WTC11 (cell line): Measurements from ENCODE around the gene DNMT3A. TPM values are rescaled to one million over a fixed set of nuclear protein-coding genes. Genes with fewer than 3 reads are reported as not detected.
"Not testable (repeated sequence)": the region's sequence is repeated elsewhere in the genome, so short reads cannot be mapped to it uniquely, and the experiment has no call there.

Experiments used
- ATAC-seq: fragments of 200-7000 bp; cut with Tn5 transposase; 2 replicates; pipeline ENCODE4 v1.10.0; 2021; ENCODE audit warnings: mild to moderate bottlenecking, moderate library complexity
- CTCF ChIA-PET: fragments of 300-600 bp; sonication (Branson Sonifier 250); formaldehyde crosslinking; loops from one replicate; lab custom pipeline; 2021; ENCODE audit warnings: antibody characterized with exemption; lab: Charles Lee
- POLR2A ChIA-PET: fragments of 350-600 bp; sonication (Branson Sonifier 250); formaldehyde crosslinking; loops from one replicate; lab custom pipeline; 2021; ENCODE audit warnings: antibody characterized with exemption; lab: Charles Lee
- DNase-seq: peaks from one replicate; pipeline ENCODE4 v3.0.0; 2021; ENCODE audit warnings: low spot score
- H3K27ac Mint-ChIP-seq: 2 replicates; pipeline ENCODE4 v1.8.0; 2021; ENCODE audit warnings: mixed read lengths
- H3K27me3 Mint-ChIP-seq: 2 replicates; pipeline ENCODE4 v1.8.0; 2021; ENCODE audit warnings: low read depth, mild to moderate bottlenecking, moderate library complexity, mixed read lengths
- H3K36me3 Mint-ChIP-seq: 2 replicates; pipeline ENCODE4 v1.8.0; 2021; ENCODE audit warnings: mixed read lengths
- H3K4me1 Mint-ChIP-seq: 2 replicates; pipeline ENCODE4 v1.8.0; 2022; ENCODE audit warnings: mixed read lengths
- H3K4me3 Mint-ChIP-seq: 2 replicates; pipeline ENCODE4 v1.8.0; 2021; ENCODE audit warnings: mild to moderate bottlenecking, moderate library complexity, mixed read lengths
- H3K9me3 Mint-ChIP-seq: 2 replicates; pipeline ENCODE4 v1.8.0; 2021; ENCODE audit warnings: mixed read lengths
- ATF6 ChIP-seq: sonication (generic); formaldehyde crosslinking; IDR thresholded peaks from 2 replicates; pipeline ENCODE4 v1.8.1; 2023; ENCODE audit warnings: mild to moderate bottlenecking, missing genetic modification reagents
- E2F4 ChIP-seq: sonication (generic); formaldehyde crosslinking; IDR thresholded peaks from 2 replicates; pipeline ENCODE4 v1.8.1; 2022; ENCODE audit warnings: low read depth, mild to moderate bottlenecking, moderate library complexity, missing genetic modification reagents, borderline replicate concordance
- ESRRA ChIP-seq: sonication (generic); formaldehyde crosslinking; IDR thresholded peaks from 2 replicates; pipeline ENCODE4 v1.8.1; 2022; ENCODE audit warnings: mild to moderate bottlenecking, missing genetic modification reagents, borderline replicate concordance
- ETV6 ChIP-seq: sonication (generic); formaldehyde crosslinking; IDR thresholded peaks from 2 replicates; pipeline ENCODE4 v1.8.1; 2022; ENCODE audit warnings: mild to moderate bottlenecking, missing genetic modification reagents
- FOXK1 ChIP-seq: sonication (generic); formaldehyde crosslinking; IDR thresholded peaks from 2 replicates; pipeline ENCODE4 v1.8.0; 2022; ENCODE audit warnings: mild to moderate bottlenecking, moderate library complexity, missing genetic modification reagents
- FOXP1 ChIP-seq: sonication (generic); formaldehyde crosslinking; IDR thresholded peaks from 2 replicates; pipeline ENCODE4 v1.8.0; 2022; ENCODE audit warnings: missing genetic modification reagents, mild to moderate bottlenecking, moderate library complexity, borderline replicate concordance
- GABPB1 ChIP-seq: sonication (generic); formaldehyde crosslinking; IDR thresholded peaks from 2 replicates; pipeline ENCODE4 v1.8.1; 2023; ENCODE audit warnings: mild to moderate bottlenecking, missing genetic modification reagents
- JUN ChIP-seq: sonication (generic); formaldehyde crosslinking; IDR thresholded peaks from 2 replicates; pipeline ENCODE4 v1.8.0; 2023; ENCODE audit warnings: mild to moderate bottlenecking, missing genetic modification reagents
- MAX ChIP-seq: sonication (generic); formaldehyde crosslinking; IDR thresholded peaks from 2 replicates; pipeline ENCODE4 v1.8.0; 2022; ENCODE audit warnings: mild to moderate bottlenecking, missing genetic modification reagents
- NR1H2 ChIP-seq: sonication (generic); formaldehyde crosslinking; IDR thresholded peaks from 2 replicates; pipeline ENCODE4 v1.9.0; 2021; ENCODE audit warnings: mild to moderate bottlenecking, moderate library complexity, missing genetic modification reagents
- PREB ChIP-seq: sonication (generic); formaldehyde crosslinking; IDR thresholded peaks from 2 replicates; pipeline ENCODE4 v1.8.1; 2022; ENCODE audit warnings: mild to moderate bottlenecking, missing genetic modification reagents, moderate library complexity, borderline replicate concordance
- PRRX2 ChIP-seq: fragments of 250-450 bp; sonication (Bioruptor Pico); IDR thresholded peaks from 2 replicates; pipeline ENCODE4 v1.8.0; 2021; ENCODE audit warnings: mild to moderate bottlenecking
- SMAD4 ChIP-seq: sonication (generic); formaldehyde crosslinking; IDR thresholded peaks from 2 replicates; pipeline ENCODE4 v1.8.0; 2022; ENCODE audit warnings: mild to moderate bottlenecking, missing genetic modification reagents
- SP1 ChIP-seq: sonication (generic); formaldehyde crosslinking; conservative IDR thresholded peaks from 2 replicates; pipeline ENCODE4 v1.8.1; 2022; ENCODE audit warnings: missing genetic modification reagents
- STAT6 ChIP-seq: sonication (generic); formaldehyde crosslinking; conservative IDR thresholded peaks from 2 replicates; pipeline ENCODE4 v1.8.1; 2023; ENCODE audit warnings: mild to moderate bottlenecking, low read depth, missing genetic modification reagents, moderate library complexity
- TEAD4 ChIP-seq: sonication (generic); formaldehyde crosslinking; IDR thresholded peaks from 2 replicates; pipeline ENCODE4 v1.8.0; 2022; ENCODE audit warnings: mild to moderate bottlenecking, missing genetic modification reagents
- ZNF232 ChIP-seq: sonication (generic); formaldehyde crosslinking; IDR thresholded peaks from 2 replicates; pipeline ENCODE4 v1.8.0; 2022; ENCODE audit warnings: mild to moderate bottlenecking, missing genetic modification reagents
- ZNF263 ChIP-seq: sonication (generic); formaldehyde crosslinking; IDR thresholded peaks from 2 replicates; pipeline ENCODE4 v1.8.1; 2022; ENCODE audit warnings: low read depth, mild to moderate bottlenecking, moderate library complexity, missing genetic modification reagents
- ZSCAN18 ChIP-seq: fragments of 250-450 bp; sonication (Bioruptor Pico); IDR thresholded peaks from 2 replicates; pipeline ENCODE4 v2.1.2; 2022; ENCODE audit warnings: mild to moderate bottlenecking, moderate library complexity
- total RNA-seq: library from RNA; stranded (reverse); gene quantifications from 3 replicates; pipeline ENCODE4 v1.2.3, GENCODE V29; 2021

Gene DNMT3A
- total RNA-seq, 1 experiment from 2014 or later: 154 TPM

- TF ChIP-seq PREB (CRISPR knock-in tag) (no peak), ZSCAN18 (CRISPR knock-in tag) (no peak), SMAD4 (CRISPR knock-in tag) (no peak), PRRX2 (CRISPR knock-in tag) (no peak), SP1 (CRISPR knock-in tag) (no peak), TEAD4 (CRISPR knock-in tag) (no peak), MAX (CRISPR knock-in tag) (no peak)
Measured at GRCh38 chr2:25273985-25274535, 67.7 kb downstream of the DNMT3A start (continued).

- DNase-seq, H3K36me3 Mint-ChIP-seq, ATAC-seq, H3K9me3 Mint-ChIP-seq, H3K27me3 Mint-ChIP-seq, H3K27ac Mint-ChIP-seq, H3K4me3 Mint-ChIP-seq: not testable (repeated sequence)
- CTCF ChIA-PET: interaction anchor here (1.1 to 2.4 kb wide), 4 partner anchors 15 to 103 kb away, joined by 3 to 13 read pairs (median 6); no protein-coding TSS in a partner anchor
- peaks cover 55% of the 10 kb centered on the region for H3K4me1 Mint-ChIP-seq
- POLR2A ChIA-PET: interaction anchor here (2.4 kb wide), 1 partner anchor 20 kb away, joined by 6 read pairs; no protein-coding TSS in a partner anchor
Measured at GRCh38 chr2:25272705-25273104, 69.0 kb downstream of the DNMT3A start.

- ChIA-PET CTCF (interaction anchor here (0.8 to 1.6 kb wide), 7 partner anchors 9 to 395 kb away, joined by 3 to 10 read pairs (median 4); no protein-coding TSS in a partner anchor), POLR2A (interaction anchor here (0.7 to 2.1 kb wide), 4 partner anchors 10 to 104 kb away, joined by 3 to 10 read pairs (median 3); no protein-coding TSS in a partner anchor)
- Mint-ChIP-seq H3K27ac (peak overlapping the region; percentile 86), H3K4me3 (no peak overlapping the region), H3K9me3 (no peaks in the 10 kb centered on the region), H3K36me3 (no peaks in the 10 kb centered on the region), H3K4me1 (peaks cover 42% of the 10 kb centered on the region), H3K27me3 (no peaks in the 10 kb centered on the region; the same call in 1 of the 2 replicates)
- DNase-seq (peak; percentile 50), ATAC-seq (peak; percentile 89)
- TF ChIP-seq SP1 (CRISPR knock-in tag): no peak; the same call in 1 of the 2 replicates
- no peak for TF ChIP-seq ESRRA (CRISPR knock-in tag)
- TF ChIP-seq FOXP1 (CRISPR knock-in tag): 0 out of 2 replicates have a peak, but pooled peaks have one; percentile 21
- peak; percentile 28; the same call in 1 of the 2 replicates for TF ChIP-seq FOXK1
- TF ChIP-seq, all 79 proteins: peak for 2
Measured at GRCh38 chr2:25270061-25270460, 71.7 kb downstream of the DNMT3A start.

GRCh38 chr2:25269233-25269632 lies 72.5 kb downstream of the DNMT3A start:
- ATAC-seq: no peak
- CTCF ChIA-PET: interaction anchor here (0.8 to 1.6 kb wide), 6 partner anchors 9 to 396 kb away, joined by 3 to 10 read pairs (median 4); no protein-coding TSS in a partner anchor
- no peak for DNase-seq
- Mint-ChIP-seq H3K36me3 (no peaks in the 10 kb centered on the region), H3K27me3 (no peaks in the 10 kb centered on the region; the same call in 1 of the 2 replicates), H3K9me3 (no peaks in the 10 kb centered on the region), H3K27ac (peak overlapping the region; percentile 86), H3K4me1 (peaks cover 48% of the 10 kb centered on the region), H3K4me3 (no peak overlapping the region)
- POLR2A ChIA-PET: interaction anchor here (1.1 to 2.1 kb wide), 2 partner anchors 9 to 17 kb away, joined by 3 to 10 read pairs; no protein-coding TSS in a partner anchor
- TF ChIP-seq ZNF263 (CRISPR knock-in tag) (no peak), NR1H2 (CRISPR knock-in tag) (no peak), SMAD4 (CRISPR knock-in tag) (no peak), JUN (no peak), ETV6 (no peak), ZNF232 (CRISPR knock-in tag) (no peak), STAT6 (CRISPR knock-in tag) (no peak), ATF6 (CRISPR knock-in tag) (no peak), E2F4 (CRISPR knock-in tag) (no peak), GABPB1 (CRISPR knock-in tag) (no peak)
